Myocyte (in vitro differentiated cells): ENCODE data around the gene NR2C2. TPM values are rescaled to one million over a fixed set of nuclear protein-coding genes. Genes with fewer than 3 reads are reported as not detected.
"Not testable (repeated sequence)": the region's sequence is repeated elsewhere in the genome, so short reads cannot be mapped to it uniquely, and the experiment has no call there.

ENCODE experiments used
- DNase-seq: peaks from one replicate; pipeline ENCODE4 v3.0.0-alpha.2; 2012; ENCODE audit warnings: low read depth
- polyA plus RNA-seq: library from polyadenylated mRNA; unstranded; fragments of >200 nt; gene quantifications from one replicate; pipeline ENCODE4 v1.2.1, GENCODE V29; 2012; ENCODE audit warnings: missing spikeins
- total RNA-seq: library from RNA; depleted of rRNA; stranded (reverse); fragments of >200 nt; gene quantifications from 2 replicates; pipeline ENCODE4 v1.2.3, GENCODE V29; 2014

NR2C2 gene
- total RNA-seq = 25.5 and 36.1 TPM in 2 replicates
- polyA plus RNA-seq = 21.6 TPM

DNA sequence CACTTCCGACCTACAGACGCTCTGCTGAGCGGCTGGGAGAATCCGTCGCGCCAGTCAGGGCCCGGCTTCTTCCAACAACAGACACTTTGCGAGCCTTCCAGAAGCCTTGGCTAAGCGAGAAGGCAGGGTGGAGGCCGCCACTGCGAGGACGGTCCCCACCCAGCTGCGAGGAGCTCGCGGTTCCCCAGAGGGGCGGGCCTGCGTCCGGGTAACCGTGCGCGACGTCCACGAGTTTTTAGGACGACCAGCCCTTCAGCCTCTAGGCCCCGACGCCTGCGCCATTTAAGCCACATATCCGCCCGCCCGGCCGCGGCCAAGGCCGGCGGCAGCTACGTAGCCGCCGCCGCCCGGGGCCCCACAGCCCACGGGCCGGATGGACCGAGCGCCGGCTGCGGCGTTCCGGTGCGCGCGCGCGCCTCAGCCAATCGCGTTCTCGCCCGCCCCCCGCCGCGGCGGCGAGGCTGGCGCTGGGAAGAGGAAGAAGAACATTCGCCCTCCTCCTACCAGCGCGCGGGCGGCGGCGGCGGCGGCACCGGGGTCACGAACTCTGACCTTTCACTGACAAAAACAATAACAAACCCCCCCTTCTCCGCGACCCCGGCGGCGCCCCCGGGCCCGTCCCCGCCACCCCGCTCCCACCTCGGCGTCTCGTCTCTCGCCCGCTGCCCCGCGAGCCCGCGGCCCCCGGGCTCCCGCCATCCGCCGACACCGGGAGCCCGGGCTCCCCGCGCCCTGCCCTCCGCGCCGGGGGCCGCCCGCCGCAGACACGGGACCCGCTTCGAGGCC is at the start of gene NR2C2:
NR2C2 (plus strand) TSS at position 484 of the 786 bp plus-strand sequence. CDS start 56,332 bp downstream, outside the sequence.
- DNase-seq = peak; percentile 83

DNA sequence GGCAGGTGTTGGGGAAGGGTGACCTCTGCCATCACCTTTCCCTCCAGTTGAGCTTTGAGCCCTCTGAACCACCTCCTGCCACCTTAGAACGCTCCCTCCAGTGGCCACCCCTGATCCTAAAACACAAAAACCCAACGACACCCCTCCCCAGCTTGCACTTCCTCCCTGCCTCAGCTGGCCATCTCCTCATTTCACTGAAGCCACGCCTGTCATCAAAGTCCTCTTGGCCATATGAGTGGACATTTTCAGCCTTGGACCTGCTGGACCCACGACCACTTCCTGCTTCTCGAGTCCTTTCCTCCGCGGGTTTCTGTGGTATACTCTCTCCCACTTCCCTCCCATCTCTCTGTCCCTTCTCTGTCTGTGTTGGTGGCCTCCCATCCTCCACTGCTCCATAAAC is 48.5 kb upstream of the NR2C2 start:
- DNase-seq = no peak

DNA sequence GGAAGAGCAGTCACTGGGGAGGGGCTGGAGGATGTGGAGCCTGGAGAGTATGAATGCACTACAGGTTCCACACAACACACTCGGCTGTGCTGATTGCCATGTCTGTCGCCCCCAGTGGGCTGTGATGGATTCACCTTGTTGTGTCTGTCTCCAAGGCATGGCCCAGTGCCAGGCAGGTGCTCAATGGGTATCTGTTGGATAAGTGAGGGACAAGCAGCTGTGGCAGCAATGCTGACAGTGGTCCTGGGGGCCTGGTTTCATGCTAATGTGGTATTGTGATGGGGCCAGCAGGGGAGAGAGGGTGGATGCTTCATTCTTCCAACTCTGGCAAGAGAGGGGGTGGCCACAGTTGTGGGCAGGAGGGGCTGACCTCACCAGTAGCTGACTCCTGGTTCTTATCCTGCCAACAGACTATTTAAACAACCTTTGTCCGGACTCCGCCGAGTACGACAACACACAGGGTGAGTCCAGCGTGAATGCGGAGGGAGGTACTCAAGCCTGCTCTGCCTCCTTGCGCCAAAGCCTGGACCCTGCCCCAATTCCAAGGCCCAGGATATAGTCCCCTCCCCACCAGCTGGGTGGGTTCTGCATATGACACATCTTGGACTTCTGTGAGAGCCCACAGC is 47.3 kb upstream of the NR2C2 start:
- no peak for DNase-seq

DNA sequence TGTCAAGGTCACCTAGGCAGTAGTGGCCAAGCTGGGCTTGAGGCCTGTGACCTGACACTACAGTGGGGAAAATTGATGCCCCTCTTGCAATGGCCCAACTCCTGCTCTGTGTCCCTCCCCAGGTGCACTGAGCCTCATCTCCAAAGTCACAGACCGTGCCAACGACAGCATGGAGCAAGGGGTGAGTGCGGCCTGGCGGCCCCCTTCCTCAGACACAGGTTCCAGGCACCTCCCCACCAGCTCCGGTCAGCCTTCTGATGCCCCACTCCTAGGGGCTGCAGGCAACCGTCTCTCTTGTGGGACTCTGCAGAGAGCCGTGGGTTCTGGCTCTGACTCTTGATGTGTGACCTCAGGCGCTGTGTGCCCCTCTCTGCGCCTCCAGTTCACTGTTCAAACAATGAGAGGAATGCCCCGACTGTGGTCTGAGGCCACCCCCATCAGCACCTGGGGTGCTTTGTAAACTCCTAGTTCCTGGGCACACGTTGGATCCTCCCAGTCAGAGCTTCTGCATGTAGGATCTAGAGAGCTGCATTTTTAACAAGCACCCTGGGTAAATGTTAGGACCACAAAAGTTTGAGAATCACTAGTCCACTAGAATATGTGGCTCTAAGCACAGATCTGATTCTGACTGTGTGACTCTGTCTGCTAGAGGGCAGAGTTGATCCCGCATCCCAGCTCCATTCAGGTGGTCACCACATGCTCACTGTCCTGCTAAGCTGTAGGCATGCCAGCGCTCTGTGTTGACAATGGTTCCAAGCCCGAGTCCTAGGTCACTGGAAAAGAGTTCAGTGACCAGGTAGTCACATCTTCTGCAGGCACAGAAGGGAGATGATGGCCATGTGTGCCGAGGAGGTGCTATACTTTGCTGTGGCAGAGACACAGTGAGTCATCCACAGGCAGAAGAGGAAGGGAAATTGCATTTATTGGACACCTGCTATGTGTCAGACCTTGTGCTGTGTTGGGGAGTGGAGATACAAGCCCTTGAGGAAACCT is 46.2 kb upstream of the NR2C2 start:
- no peak for DNase-seq

DNA sequence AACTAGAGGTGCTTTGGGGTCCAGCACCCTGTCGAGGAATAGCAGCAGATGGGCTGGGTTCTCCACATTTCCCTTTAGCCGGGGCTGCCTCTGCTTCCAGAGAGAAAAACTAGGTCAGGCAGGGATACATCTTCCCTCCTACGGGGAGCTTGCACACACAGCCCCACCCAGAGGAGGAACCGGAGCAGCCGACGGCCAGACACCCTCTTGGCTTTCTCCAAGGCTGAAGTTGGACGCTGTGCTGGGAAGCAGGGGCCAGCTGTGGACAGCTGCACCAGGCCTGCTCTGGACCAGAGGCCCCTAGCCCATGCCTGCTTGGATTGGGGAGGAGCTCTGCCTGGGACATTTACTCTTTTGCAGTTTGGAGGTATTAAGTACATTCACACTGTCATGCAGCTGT is 44.7 kb upstream of the NR2C2 start:
- DNase-seq = peak; percentile 26

DNA sequence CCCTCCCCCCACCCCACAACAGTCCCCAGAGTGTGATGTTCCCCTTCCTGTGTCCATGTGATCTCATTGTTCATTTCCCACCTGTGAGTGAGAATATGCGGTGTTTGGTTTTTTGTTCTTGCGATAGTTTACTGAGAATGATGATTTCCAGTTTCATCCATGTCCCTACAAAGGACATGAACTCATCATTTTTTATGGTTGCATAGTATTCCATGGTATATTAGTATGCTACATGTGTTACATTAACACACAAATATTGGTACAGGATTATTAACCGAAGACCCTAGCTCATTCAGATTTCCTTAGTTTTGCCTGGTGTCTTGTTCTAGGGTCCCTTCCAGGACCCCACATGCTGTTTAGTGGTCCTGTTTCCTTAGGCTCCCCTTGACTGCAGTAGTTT is 43.9 kb upstream of the NR2C2 start:
- DNase-seq = not testable (repeated sequence)

DNA sequence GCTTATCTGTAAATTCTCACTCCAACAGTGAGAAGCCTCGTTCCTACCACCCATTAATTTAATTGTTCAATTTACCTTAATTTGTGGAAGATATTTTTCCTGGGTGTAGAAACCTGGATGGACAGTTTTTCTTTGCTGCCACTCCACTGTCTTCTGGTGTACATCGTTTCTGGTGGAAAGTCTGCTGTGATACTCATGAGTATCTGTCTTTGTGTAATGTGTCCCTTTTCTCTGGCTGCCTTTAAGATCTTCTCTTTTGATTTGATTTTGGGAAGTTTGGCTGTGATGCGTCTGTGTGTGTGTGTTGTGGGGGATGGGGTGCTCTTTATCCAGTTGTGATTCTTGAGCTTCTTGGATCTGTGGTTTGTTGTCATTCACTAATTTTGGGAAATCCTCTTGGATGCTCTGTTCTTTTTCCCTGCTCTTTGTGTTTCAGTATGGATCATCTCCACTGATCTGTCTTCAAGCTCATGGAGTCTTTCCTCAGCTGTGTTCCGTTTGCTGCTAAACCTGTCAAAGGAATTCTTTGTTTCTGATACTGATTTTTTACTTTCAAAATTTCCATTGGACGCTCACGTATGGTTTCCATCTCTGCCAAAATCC is 42.2 kb upstream of the NR2C2 start:
- no peak for DNase-seq

DNA sequence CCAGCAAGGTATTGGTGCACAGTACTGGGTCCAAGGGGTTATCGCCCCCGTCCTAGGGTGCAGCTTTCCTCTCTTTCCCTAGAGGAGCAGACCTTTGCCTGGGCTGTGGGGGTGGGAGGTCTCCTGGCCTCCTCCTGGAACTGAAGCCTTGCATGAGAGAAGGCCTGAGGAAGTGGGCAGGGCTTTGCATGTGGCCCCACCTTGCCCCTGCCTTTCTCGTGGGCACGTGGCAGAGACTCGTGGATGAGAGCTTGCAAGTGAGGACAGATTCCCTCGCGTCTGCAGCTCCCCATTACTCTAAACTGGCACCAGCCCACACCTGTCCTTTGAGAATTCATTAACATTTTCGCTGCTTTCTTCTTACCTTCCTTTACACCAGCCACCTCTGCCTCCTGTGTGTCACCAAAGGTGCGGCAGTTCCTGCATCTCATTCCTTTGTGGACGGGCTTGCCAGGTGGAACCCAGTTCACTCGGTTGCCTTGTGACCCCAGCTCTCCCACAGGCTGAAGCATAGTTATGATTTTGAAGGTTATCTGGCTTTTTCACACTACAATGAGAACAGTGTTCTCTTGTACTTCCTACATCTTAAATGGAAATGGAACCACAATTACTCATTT is 40.9 kb upstream of the NR2C2 start:
- DNase-seq = no peak

DNA sequence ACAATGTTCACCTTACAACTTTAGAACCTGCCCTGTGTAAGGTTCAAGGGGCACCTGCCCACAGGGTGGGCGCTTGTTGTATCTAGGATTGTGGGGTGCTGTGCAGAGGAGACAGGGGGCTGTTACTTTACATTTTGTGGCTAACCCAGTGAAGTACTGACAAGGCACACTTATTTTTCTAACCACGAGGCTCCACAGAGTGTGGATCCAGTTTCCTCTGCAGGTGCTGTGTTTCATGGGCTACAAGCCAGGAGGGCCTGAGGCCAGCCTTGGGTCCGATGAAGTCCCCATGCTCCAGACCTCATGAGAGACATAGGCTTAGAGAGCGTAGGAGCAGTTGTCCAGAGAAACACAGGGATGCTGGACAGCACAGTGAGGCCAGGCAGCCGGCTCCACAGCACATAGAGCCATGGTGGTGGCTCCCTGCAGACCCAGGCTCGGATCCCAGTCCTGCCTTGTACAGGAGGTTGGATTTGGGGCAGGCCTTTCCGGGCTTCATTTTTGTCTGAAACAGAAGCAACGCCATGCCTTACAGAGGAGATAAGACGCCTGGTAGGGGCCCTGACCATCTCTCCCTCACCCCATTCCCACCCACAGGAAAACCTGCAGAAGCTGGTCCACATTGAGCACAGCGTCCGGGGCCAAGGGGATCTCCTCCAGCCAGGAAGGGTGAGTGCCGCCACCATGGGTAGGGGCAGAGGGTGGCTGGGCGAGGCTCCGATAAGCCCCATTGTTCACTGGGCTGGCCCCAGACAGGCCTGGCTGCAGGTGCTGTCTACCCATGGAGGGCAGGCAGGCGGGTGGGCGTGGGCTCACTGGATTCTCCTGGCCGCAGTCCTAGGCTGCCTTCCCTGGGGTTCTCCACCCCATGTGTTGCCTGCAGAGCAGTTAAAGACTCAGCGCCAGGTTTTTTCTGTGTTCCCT is 40.1 kb upstream of the NR2C2 start:
- DNase-seq = no peak

DNA sequence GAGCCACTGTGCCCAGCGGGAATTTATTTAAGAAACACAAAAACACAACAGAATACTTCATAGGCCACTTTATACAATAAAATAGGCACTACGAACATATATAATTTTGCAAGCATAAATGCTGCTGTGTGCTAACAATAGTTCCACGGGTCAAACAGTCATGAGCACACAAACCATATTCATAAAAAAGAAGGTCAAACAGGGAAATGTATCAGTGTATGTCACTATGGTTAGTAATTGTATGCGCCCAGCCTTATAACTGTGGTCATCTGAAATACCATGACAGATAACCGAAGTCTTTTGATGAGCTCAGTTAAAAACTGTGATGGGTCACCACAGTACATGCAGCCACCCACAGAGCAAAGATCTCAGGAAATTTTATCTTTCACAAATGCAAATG is 38.1 kb upstream of the NR2C2 start:
- DNase-seq = no peak

DNA sequence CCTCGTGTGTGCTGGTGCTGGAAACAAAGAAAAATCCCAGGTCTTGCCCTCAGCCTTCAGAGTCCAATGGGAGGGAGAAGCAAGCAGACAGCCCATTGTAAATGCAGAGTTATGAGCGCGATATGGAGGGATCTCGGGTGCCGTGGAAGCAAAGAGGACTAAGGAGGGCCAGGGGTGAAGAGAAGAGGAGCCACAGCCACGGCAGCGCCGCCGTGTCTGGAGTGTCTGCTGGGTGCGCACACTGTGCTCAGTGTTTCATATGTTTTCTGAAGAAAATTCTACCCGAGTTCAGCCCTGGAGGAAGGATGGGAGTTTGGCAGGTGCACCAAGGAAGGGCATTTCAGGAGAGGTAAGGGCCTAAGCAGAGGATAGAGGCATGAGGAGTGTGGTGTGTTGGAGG is 35.7 kb upstream of the NR2C2 start:
- no peak for DNase-seq

DNA sequence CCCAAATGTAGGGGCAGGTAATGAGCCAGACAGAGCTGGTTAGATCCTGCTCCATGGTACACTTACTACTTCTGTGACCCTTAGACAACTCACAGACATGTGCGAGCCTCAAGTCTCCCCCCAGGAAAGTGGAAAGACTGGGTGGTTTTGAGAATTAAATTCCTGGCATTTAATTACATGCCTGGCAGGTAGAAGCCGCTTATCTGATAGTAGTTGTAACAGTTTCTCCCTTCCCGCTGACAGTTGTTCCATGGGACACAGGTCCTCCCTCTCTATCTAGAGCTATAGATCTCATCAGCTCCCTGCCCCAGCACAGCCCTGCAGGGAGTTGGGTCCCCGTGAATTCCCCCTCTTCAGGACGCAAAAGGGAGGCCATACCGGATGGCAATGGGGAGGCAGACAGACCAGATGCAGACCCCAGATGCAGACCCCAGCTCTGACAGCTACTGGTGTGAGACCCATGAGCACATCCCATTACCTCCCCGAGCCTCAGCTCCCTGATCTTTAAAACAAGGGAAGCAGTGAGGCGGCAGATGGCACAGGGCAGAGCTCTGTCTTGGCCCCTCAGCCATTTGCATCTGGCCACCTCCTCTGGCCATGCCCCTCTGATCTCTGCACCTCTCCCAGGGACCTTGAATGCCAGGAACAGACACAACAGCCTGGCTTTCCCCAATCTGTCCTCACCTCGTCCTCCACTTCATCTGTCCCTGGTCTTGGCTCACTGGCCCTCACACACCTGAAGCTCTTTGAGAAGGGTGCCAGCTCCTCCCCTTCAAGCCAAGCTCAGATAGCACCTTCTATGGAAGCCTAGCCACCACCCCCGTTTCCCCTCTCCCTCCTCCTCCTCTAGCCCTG is 34.1 kb upstream of the NR2C2 start:
- DNase-seq = no peak

DNA sequence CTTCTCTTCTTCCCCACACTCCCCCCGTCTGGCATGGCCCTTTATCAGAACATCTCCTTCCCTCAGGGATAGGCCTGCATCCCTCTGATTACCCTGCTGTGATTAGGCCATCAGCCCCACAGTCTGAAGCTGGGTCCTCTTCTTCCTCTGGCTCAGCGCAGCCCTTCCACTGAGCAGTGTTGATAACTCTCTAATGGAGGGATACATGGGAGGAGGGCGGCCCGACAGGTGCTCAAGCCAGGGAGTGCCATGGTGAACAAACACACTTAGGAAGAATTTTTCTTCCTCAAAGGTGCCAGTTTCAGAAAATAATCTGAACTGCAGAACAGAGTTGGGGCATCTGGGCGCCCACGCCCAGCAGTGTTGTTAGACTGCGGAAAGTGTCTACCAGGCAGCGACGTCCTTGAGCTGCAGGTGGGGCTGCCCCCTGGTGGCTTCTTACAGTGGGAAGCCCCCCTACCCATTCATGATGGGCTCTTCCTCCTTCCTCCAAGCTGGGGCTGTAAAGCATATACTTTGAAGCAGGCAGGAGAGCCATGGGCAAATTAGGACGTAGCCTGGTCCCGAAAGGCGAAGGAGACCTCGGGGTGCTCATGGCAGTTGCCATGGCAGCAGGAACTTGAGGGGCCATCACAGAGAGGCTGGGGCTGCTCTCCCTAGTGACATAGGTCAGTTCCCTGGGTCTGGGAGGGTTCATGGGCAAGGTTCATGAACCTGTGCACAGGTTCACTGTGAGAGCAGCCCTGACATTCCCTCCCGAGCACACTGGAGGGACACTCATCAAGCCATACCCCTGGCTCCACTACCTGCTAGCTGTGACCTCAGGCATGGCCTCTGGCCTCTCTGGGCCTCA is 33.2 kb upstream of the NR2C2 start:
- no peak for DNase-seq

DNA sequence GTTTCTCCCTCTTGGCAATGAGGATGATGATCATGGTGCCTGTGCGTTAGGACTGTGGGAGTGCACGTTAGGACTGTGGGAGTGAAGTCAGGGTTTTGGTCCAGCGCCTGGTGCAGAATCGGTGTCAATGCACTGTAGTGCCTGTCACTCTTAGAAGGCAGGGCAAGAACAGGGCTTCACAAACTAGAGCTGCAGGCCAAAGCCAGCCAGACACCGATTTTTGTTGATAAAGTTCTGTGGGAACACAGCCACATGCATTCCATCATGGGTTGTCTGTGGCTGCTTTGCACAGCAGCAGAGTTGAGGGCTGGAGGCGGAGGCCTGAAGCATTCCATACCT is 32.6 kb upstream of the NR2C2 start:
- DNase-seq = no peak

DNA sequence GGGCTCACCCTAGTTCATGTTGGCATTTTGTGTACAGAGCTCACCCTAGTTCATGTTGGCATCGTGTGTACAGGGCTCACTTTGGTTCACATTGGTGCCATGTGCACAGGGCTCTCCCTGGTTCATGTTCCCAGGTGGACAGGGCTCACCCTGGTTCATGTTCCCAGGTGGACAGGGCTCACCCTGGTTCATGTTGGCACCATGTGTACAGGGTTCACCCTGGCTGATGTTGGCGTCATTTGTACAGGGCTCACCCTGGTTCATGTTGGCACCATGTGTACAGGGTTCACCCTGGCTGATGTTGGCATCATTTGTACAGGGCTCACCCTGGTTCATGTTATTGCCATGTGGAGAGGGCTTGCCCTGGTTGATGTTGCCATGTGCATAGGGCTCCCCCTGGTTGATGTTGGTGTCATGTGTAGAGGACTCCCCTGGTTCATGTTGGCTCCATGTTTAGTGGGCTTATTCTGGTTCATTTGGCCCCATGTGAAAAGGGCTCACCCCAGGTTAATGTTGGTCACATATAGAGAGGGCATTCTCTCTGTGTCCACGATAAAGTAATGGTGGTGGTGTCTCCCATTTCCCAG is 31.7 kb upstream of the NR2C2 start:
- DNase-seq = no peak

DNA sequence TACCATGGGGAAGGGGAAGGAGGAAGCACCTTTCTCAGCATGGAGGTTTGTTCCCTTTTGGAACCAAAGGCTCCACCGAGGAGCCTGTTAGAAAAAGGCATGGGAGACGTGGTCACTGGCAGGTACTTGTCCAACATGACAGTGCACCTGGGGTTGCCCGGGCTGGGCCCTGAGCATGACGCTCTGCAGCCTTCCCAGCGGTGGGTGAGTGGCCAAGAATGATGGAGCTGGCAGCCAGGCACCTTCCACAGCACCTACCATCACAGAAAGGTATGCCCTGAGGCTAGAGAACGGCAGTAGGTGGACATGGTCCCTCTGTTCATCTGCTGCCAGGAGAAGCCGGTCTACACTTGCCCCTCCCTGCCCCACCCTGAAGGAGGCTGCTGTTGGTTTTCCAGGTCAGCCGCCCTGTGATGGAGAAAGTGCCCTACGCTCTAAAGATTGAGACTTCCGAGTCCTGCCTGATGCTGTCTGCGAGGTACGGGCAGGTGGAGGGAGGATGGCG is 29.0 kb upstream of the NR2C2 start:
- no peak for DNase-seq

DNA sequence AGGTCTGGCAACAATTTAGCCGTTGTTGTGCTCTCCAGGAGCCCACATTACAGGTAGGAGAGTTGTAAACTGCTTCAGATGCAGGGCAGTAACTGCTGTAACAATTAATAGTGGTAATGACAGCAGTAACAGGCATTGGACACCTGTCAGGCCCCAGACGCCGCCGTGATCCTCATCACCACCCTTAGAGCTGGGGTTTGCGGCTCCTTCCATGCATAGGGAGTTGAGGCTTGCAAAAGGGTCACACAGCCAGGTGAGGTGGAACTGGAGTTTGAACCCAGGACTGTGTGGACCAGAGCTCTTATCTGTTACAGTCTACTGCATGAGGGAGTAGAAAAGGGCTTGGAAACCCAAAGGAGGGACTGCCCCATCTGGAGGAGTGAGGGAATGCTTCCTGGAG is 26.8 kb upstream of the NR2C2 start:
- DNase-seq = no peak
